Left renal pelvis (tissue), 4 donors: ENCODE measurements around the gene TMEM144. TPM values are rescaled to one million over a fixed set of nuclear protein-coding genes. Genes with fewer than 3 reads are reported as not detected.
"Not testable (repeated sequence)": the region's sequence is repeated elsewhere in the genome, so short reads cannot be mapped to it uniquely, and the experiment has no call there.

Source experiments
- DNase-seq, 4 donors: peaks; one replicate each; pipeline ENCODE4 v3.0.0-alpha.2; 2013; ENCODE audit warnings: low read depth in 4 of 4, low spot score in 3 of 4
- polyA plus RNA-seq, 4 donors: library from polyadenylated mRNA; unstranded; fragments of 120-200 nt; gene quantifications; one replicate each; pipeline ENCODE4 v1.2.1, GENCODE V29; 2013; ENCODE audit not compliant: insufficient read length in 4 of 4

Gene TMEM144
- polyA plus RNA-seq, 4 donors, result 2.1 to 6.2 (median 5.9) TPM

DNA sequence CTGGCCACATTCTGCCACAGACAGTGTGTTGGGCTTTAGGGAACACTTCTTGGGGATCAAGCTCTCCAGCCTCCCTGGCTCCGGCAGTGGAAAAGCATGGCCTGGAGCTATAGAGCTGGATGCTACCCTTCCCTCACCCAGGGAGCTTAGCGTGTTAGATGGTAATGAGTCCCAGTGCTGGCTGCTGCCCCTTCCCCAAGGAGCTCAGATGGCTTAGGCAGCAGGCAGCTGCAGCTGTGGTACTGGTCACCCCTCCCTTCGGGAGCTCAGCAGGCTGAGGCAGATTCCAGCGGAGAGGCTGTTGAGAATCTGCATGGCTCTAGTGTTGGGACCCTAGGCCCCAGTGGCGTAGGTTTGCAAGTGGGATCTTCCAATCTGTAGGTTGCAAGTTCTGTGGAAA is 19.5 kb downstream of the TMEM144 start:
- DNase-seq, result no peak

- DNase-seq, result no peak
These were observed 24.4 kb downstream of the TMEM144 start for GRCh38 chr4:158234671-158235070.

DNA sequence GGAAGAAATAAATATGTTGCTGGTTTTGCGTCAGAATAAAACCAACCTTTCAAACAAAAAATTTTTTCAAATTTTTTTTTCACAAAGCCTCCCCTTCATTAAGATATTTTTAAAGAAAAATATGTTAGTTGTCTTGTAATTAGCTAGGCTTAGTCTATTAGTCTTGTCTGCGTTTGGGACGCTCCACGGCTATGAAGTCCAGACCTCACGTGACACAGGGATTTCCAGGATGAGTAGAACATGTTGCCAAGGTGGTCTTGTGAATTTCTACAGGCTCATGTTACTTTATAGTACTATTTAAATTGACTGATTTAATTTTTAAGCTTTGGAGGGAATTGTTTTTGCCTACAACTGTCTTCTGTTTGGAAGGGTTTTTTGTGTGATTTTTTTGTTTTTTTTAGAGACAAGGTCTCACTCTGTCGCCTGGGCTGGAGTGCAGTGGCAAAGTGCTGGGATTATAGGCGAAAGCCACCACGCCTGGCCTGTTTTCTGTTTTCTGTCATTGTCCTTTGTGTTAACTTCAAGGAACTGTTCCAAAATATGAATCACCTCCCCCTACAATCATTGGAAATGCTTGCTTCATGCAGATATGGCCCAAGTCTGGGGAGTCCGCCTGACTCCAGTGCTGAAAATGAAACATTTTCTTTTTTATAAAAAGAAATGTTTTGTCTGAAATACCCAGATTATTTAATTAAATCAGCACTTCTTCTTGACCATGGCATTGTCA is 26.2 kb downstream of the TMEM144 start:
- no peak for DNase-seq

DNA sequence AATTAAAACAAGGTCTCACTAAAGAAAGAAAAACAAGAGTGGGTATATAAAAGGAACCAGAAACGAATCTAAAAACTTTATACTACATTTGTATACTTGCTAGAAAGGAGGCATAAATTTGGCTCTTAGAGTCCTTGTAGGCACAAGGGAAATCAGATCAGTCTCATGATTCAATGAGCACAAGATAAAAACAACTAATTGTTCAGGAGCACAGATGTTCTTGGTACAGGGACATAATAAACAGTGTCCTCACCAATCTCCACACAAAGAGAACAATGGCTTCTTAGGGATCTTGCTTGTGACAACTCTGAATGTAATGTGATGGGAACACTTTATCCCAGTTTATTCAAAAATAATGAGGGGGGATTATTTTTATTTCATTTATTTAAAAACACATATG is 28.3 kb downstream of the TMEM144 start:
- DNase-seq, result no peak

GRCh38 chr4:158239196-158239595 is 28.9 kb downstream of the TMEM144 start:
- no peak for DNase-seq

DNA sequence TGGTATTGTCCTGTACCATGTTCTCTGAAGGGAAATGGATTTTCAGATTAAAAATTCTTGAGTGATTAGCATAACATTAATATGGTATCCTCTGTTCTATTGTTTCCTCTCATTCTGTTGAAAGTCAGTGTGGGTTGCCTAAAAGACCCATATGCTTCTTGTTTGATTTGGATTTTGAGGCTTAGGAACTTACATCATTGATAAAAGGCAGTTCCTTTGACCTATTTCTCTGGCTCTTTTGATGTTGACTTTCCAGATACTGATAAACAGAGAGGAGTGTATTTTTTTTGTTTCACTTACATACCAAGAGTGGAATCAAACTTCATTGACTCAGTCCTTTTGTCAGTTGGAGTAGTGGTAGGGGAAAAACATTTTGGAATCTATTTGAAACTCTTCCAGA is 32.8 kb downstream of the TMEM144 start:
- no peak for DNase-seq

- DNase-seq, result no peak
These were observed 40.0 kb downstream of the TMEM144 start for GRCh38 chr4:158250321-158250720.

DNA sequence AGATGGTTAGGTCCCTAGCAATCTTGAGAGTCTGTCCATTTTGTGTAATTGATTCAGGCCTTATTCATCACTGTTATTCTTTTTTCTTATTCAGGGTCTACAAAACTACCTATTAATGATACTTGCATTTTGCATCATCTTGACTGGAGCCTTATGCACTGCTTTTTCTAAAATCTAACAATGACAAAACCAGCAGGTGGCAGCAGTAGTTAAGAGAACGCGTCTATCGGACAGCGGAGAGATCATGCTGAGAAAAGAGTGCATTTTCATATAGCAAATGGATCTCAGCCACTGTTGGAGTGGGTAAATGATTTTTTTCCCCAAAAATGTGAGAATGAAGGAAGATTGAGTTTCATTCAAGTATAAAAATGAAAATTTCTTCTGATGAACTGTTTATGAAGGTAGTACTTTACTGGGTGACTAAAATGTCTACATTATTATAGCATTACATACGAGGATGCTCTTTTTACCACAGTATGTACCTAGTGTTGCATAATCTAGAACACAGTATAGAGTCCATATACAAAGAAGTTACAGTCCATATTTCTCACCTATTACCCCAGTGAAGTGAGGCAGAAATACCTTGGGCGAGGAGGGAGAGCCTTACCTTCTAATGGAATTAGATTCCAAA is 43.2 kb downstream of the TMEM144 start:
- DNase-seq, result peak; percentile 29 to 41 (median 32)

- DNase-seq, result no peak
These were observed 44.0 kb downstream of the TMEM144 start for GRCh38 chr4:158254292-158254691.

GRCh38 chr4:158255727-158256324 is 45.5 kb downstream of the TMEM144 start:
- no peak for DNase-seq

DNA sequence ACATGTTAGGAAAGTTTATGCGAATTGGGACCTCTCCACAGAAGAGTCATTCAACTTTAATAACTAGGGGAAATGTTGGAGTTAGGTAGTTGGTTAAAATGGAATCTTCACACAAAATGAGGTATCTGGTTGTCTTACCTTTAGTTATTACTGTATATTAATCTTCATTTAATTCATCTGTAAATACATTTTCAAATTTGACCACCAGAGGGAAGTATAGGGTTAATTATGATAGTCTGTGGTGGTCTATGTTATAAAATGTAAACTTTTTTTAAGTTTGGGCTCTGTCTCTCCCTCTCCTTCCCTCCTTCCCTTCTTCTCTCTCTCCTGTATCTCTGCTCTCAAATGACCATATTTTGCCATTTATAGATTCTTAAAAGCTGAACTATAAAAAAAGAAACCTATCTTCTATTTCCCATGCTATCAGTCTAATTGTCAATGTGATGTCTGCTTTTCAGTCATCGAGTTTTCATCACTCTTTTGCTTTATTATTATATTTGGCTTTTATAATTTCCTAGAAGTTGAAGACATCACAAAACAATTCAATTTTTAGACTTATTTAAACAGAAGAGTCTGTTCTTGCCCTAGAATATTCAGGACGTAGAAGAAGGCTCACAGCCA is 49.8 kb downstream of the TMEM144 start:
- DNase-seq, result no peak

GRCh38 chr4:158261480-158261879 is 51.2 kb downstream of the TMEM144 start:
- DNase-seq, result no peak

- DNase-seq, result no peak
These were observed 58.3 kb downstream of the TMEM144 start for GRCh38 chr4:158268553-158268952.

- no peak for DNase-seq
These were observed 64.3 kb downstream of the TMEM144 start for GRCh38 chr4:158274636-158275035.

DNA sequence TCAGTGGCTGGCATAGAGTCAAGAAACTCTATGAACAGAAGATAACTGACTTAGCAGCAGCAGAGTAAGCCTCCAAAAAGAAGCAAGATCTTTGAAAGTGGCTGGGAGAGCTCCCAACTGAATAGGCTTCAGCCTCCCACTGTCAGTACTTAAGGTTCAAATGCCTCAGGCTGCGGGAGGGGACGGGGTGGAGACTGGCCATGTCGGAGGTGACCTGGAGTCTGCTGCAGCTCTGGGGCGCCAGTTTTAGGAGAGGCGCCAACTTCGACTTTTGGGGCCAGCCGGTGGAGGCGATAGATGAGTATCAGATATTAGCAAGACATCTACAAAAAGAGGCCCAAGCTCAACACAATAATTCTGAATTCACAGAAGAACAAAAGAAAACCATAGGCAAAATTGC is 67.3 kb downstream of the TMEM144 start:
- DNase-seq, result no peak

DNA sequence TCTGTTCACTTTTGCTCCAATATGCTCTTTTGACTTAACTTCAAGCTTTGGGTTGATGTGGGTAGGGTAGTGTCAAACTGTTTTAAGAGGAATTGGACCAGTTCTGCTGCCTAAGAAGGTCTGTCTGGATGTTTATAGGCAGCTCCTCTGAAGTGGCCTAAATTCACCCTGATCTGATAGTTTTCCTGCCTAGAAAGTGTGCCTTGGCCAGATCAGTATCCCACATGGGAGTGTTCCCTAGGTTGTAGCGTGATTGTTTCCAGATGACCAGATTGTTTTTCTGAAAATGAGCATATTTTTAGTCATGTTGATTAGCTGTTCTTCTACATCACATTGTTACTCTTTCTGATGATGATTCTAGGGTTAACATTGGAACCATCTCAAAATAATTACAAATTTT is 68.8 kb downstream of the TMEM144 start:
- not testable (repeated sequence) for DNase-seq

GRCh38 chr4:158280856-158281255 is 70.6 kb downstream of the TMEM144 start:
- no peak for DNase-seq

GRCh38 chr4:158282252-158282651 is 72.0 kb downstream of the TMEM144 start:
- no peak for DNase-seq

DNA sequence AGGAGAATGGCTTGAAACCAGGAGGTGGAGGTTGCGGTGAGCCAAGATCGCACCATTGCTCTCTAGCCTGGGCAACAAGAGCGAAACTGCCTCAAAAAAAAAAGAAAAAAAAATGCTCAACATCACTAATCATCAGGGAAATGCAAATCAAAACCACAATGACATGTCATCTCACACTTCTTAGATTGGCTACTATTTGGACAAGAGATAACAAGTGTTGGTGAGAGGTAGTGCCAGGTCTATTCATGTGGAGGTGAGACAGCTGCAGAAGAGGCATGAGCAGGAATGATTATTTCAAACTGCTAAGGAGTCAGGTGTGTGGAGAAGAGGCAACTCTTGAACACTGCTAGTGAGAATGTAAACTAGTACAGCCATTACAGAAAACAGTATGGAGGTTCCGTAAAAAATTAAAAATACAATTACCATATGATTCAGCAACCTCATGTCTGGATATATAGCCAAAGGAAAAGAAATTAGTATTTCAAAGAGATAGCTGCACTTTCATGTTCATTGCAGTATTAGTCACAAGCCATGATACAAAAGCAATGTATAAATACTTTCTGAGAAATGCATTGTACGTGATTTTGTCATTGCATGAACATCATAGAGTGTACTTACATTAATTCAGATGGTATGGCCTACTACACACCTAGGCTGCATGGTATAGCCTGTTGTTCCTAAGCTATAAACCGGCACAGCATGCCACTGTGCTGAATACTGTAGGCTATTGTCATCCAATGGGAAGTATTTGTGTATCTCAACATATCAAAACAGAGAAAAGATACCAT is 75.3 kb downstream of the TMEM144 start:
- DNase-seq, result no peak

DNA sequence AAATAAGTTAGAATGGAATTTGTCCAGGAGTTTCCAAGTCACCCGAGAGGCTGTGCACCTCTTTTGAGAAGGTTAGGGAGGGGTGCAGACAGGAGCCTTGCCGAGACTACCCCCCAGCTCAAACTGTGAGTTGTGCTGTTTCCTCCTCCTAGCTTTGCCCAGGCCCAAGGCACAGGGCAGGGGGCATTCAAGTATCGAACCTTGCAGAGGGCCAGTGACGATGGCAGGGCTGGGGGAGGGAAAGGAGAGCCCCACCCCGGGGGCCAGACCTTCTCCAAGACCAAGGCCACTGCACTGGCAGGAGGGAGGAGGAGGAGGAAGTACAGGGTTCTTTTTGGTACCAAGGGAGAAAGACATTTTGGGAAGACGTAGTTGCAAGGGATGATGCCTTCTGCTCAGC is 80.6 kb downstream of the TMEM144 start:
- DNase-seq, result no peak
